H9 (cell line): Measurements from ENCODE around the gene RAB11FIP4. TPM values are rescaled to one million over a fixed set of nuclear protein-coding genes. Genes with fewer than 3 reads are reported as not detected.
A peak's percentile ranks its signal among the peaks of the same experiment; 100 is the strongest.

Experiments used
- DNase-seq: peaks from one replicate; pipeline ENCODE4 v3.0.0-alpha.2; 2017
- H2AFZ ChIP-seq: one replicate; pipeline ENCODE4 v1.6.1; 2013; ENCODE audit warnings: mild to moderate bottlenecking, low read length, control low read depth, moderate library complexity
- H2AK5ac ChIP-seq: 2 replicates; pipeline ENCODE4 v1.6.1; 2013; ENCODE audit warnings: low read length, control low read depth, mixed read lengths; ENCODE audit not compliant: insufficient read length
- H2BK120ac ChIP-seq: one replicate; pipeline ENCODE4 v1.6.1; 2013; ENCODE audit warnings: low read depth, mild to moderate bottlenecking, low read length, control low read depth, inconsistent platforms; ENCODE audit not compliant: poor library complexity, severe bottlenecking
- H2BK12ac ChIP-seq: 2 replicates; pipeline ENCODE4 v1.6.1; 2013; ENCODE audit warnings: low read length, control low read depth, mixed read lengths, low read depth; ENCODE audit not compliant: insufficient read length
- H2BK15ac ChIP-seq: 2 replicates; pipeline ENCODE4 v1.6.1; 2013; ENCODE audit warnings: low read depth, low read length, control low read depth
- H2BK20ac ChIP-seq: one replicate; pipeline ENCODE4 v1.6.1; 2013; ENCODE audit warnings: low read depth, mild to moderate bottlenecking, low read length, control low read depth, inconsistent platforms; ENCODE audit not compliant: poor library complexity, severe bottlenecking
- H2BK5ac ChIP-seq: 2 replicates; pipeline ENCODE4 v1.6.1; 2013; ENCODE audit warnings: low read length, control low read depth, mixed read lengths; ENCODE audit not compliant: insufficient read length
- H3K14ac ChIP-seq: 2 replicates; pipeline ENCODE4 v1.6.1; 2013; ENCODE audit warnings: low read length, control low read depth; ENCODE audit not compliant: insufficient read depth
- H3K18ac ChIP-seq: 2 replicates; pipeline ENCODE4 v1.6.1; 2013; ENCODE audit warnings: low read depth, mild to moderate bottlenecking, mixed read lengths, low read length, control low read depth; ENCODE audit not compliant: insufficient read length
- H3K23ac ChIP-seq: 2 replicates; pipeline ENCODE4 v1.6.1; 2013; ENCODE audit warnings: low read length, control low read depth, mixed read lengths, low read depth; ENCODE audit not compliant: insufficient read length
- H3K23me2 ChIP-seq: 2 replicates; pipeline ENCODE4 v1.6.1; 2013; ENCODE audit warnings: low read depth, mild to moderate bottlenecking, mixed read lengths, low read length, control low read depth; ENCODE audit not compliant: insufficient read length, poor library complexity, severe bottlenecking
- H3K27ac ChIP-seq: 2 replicates; pipeline ENCODE4 v1.5.1; 2013; ENCODE audit warnings: low read length, control low read depth, mixed read lengths, low read depth; ENCODE audit not compliant: insufficient read length
- H3K27me3 ChIP-seq: 2 replicates; pipeline ENCODE4 v1.6.1; 2013; ENCODE audit warnings: low read length, control low read depth, inconsistent platforms; ENCODE audit not compliant: insufficient read depth
- H3K4ac ChIP-seq: 2 replicates; pipeline ENCODE4 v1.6.1; 2013; ENCODE audit warnings: low read depth, mild to moderate bottlenecking, control low read depth, inconsistent platforms, low read length, moderate library complexity
- H3K4me1 ChIP-seq: 2 replicates; pipeline ENCODE4 v1.6.1; 2013; ENCODE audit warnings: low read length, control low read depth, inconsistent platforms; ENCODE audit not compliant: insufficient read depth
- H3K4me2 ChIP-seq: 2 replicates; pipeline ENCODE4 v1.6.1; 2013; ENCODE audit warnings: low read length, control low read depth, mixed read lengths; ENCODE audit not compliant: insufficient read length, insufficient read depth
- H3K56ac ChIP-seq: 2 replicates; pipeline ENCODE4 v1.6.1; 2013; ENCODE audit warnings: low read depth, mild to moderate bottlenecking, mixed read lengths, low read length, control low read depth; ENCODE audit not compliant: insufficient read length
- H3K79me1 ChIP-seq: 2 replicates; pipeline ENCODE4 v1.6.1; 2013; ENCODE audit warnings: low read depth, mild to moderate bottlenecking, moderate library complexity, low read length, control low read depth, inconsistent platforms; ENCODE audit not compliant: insufficient read depth, poor library complexity, severe bottlenecking
- H3K79me2 ChIP-seq: 2 replicates; pipeline ENCODE4 v1.6.1; 2013; ENCODE audit warnings: low read length, control low read depth, inconsistent platforms; ENCODE audit not compliant: insufficient read depth
- H3K9ac ChIP-seq: 2 replicates; pipeline ENCODE4 v1.6.1; 2013; ENCODE audit warnings: low read length, control low read depth, mixed read lengths; ENCODE audit not compliant: insufficient read length; ENCODE audit errors: extremely low read depth
- H3K9me3 ChIP-seq: one replicate; pipeline ENCODE4 v1.6.1; 2013; ENCODE audit warnings: low read depth, low read length, inconsistent platforms; ENCODE audit not compliant: control insufficient read depth
- H3T11ph ChIP-seq: one replicate; pipeline ENCODE4 v1.6.1; 2013; ENCODE audit warnings: mild to moderate bottlenecking, low read length, control low read depth, inconsistent platforms
- H4K20me1 ChIP-seq: one replicate; pipeline ENCODE4 v1.6.1; 2013; ENCODE audit not compliant: control insufficient read depth, insufficient read length, insufficient read depth
- H4K5ac ChIP-seq: 2 replicates; pipeline ENCODE4 v1.6.1; 2013; ENCODE audit warnings: low read depth, mild to moderate bottlenecking, mixed read lengths, low read length, control low read depth; ENCODE audit not compliant: insufficient read length
- H4K8ac ChIP-seq: replicated peaks from 2 replicates; pipeline ENCODE4 v1.6.1; 2013; ENCODE audit warnings: low read length, control low read depth, mixed read lengths, low read depth; ENCODE audit not compliant: insufficient read length
- H4K91ac ChIP-seq: 2 replicates; pipeline ENCODE4 v1.6.1; 2013; ENCODE audit warnings: low read depth, mild to moderate bottlenecking, moderate library complexity, mixed read lengths, low read length, control low read depth; ENCODE audit not compliant: insufficient read length
- H3K27ac Mint-ChIP-seq, 3 experiments: 2 replicates in 2 of 3; 3 replicates in 1 of 3; pipeline ENCODE4 v1.8.0; 2020 to 2021; ENCODE audit warnings: mixed read lengths in 3 of 3, mild to moderate bottlenecking in 1 of 3, moderate library complexity in 1 of 3
- H3K27me3 Mint-ChIP-seq: 2 replicates; pipeline ENCODE4 v1.8.0; 2021; ENCODE audit warnings: low read depth, mild to moderate bottlenecking, moderate library complexity, mixed read lengths
- H3K36me3 Mint-ChIP-seq, 3 experiments: 2 replicates in 2 of 3; 3 replicates in 1 of 3; pipeline ENCODE4 v1.8.0; 2020 to 2021; ENCODE audit warnings: low read depth in 3 of 3, mixed read lengths in 3 of 3; ENCODE audit not compliant: insufficient read depth in 1 of 3
- H3K4me1 Mint-ChIP-seq, 2 experiments: 2 replicates each; pipeline ENCODE4 v1.8.0; 2020; ENCODE audit warnings: mixed read lengths in 2 of 2
- H3K4me3 Mint-ChIP-seq, 2 experiments: 2 replicates in 1 of 2; 3 replicates in 1 of 2; pipeline ENCODE4 v1.8.0; 2020 to 2021; ENCODE audit warnings: mild to moderate bottlenecking in 2 of 2, mixed read lengths in 2 of 2, moderate library complexity in 1 of 2
- H3K9me3 Mint-ChIP-seq, 2 experiments: 2 replicates in 1 of 2; 3 replicates in 1 of 2; pipeline ENCODE4 v1.8.0; 2020; ENCODE audit warnings: mild to moderate bottlenecking in 2 of 2, mixed read lengths in 2 of 2, moderate library complexity in 1 of 2
- CTCF ChIP-seq: fragments of 200-600 bp; sonication (generic); conservative IDR thresholded peaks from 3 replicates; pipeline ENCODE4 v1.8.0; 2021; ENCODE audit warnings: antibody characterized with exemption, mild to moderate bottlenecking
- WGBS: extraction: QIAGEN DNeasy Blood & Tissue Kit; methylation state at CpG from one replicate; pipeline ENCODE4 v1.1.7; 2013; ENCODE audit warnings: missing lambda C conversion rate, low lambda C conversion rate, mixed read lengths; ENCODE audit not compliant: insufficient read length; ENCODE audit errors: extremely low coverage; 5-methylcytosine and 5-hydroxymethylcytosine counted together
- total RNA-seq: library from RNA; stranded (reverse); gene quantifications from 2 replicates; pipeline ENCODE4 v1.2.1, GENCODE V29; 2021

RAB11FIP4 gene
- total RNA-seq, 1 experiment from 2014 or later, result 25.7 TPM

DNA sequence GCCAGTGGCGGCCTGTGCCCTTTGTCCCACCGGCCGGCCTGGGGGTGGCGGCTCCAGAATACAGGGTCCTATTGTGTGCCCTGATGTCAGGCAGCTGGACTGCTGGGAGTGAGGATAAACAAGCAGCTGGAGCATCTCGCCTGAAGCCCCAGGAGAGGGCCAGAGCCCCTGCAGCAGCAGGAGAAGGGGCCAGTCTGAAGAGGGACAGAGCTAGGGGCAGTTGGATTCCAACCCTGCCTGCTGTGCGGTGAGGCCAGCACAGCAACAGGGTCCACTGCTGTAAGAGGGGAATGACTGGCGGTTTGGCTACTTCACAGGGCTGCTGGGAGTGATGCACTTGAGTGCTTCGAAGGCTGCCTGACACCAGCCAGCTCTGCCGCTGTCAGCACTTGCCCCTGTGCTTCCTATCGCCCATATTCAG, 25.0 kb downstream of the RAB11FIP4 start:
- H3K9ac ChIP-seq, result no peak overlapping the region
- H3K4me1 ChIP-seq, result no peaks in the 10 kb centered on the region; the same call in 1 of the 2 replicates
- H3K4me1 Mint-ChIP-seq, result peaks cover 50 to 72% of the 10 kb centered on the region in 2 experiments
- no peak overlapping the region for H3K23ac ChIP-seq
- no peak overlapping the region for H2BK12ac ChIP-seq
- H3K27ac ChIP-seq, result no peak overlapping the region
- no peaks in the 10 kb centered on the region for H3K79me2 ChIP-seq
- no peak overlapping the region for H3T11ph ChIP-seq
- no peaks in the 10 kb centered on the region for H3K9me3 ChIP-seq
- H3K4ac ChIP-seq, result no peak overlapping the region
- no peak overlapping the region for H3K18ac ChIP-seq
- peaks cover 4% of the 10 kb centered on the region for H4K20me1 ChIP-seq
- H2BK20ac ChIP-seq, result no peak overlapping the region
- no peaks in the 10 kb centered on the region for H3K36me3 Mint-ChIP-seq
- no peaks in the 10 kb centered on the region for H3K27me3 Mint-ChIP-seq
- H4K8ac ChIP-seq, result no peak overlapping the region
- H3K4me2 ChIP-seq, result no peak overlapping the region
- H3K27me3 ChIP-seq, result no peaks in the 10 kb centered on the region
- no peaks in the 10 kb centered on the region; a peak in 1 of 5 replicates for H3K9me3 Mint-ChIP-seq
- no peak overlapping the region for H4K5ac ChIP-seq
- no peak overlapping the region for H2BK5ac ChIP-seq
- H3K4me3 Mint-ChIP-seq, result no peak overlapping the region
- H2BK120ac ChIP-seq, result no peak overlapping the region
- no peak overlapping the region for H3K56ac ChIP-seq
- H3K79me1 ChIP-seq, result no peaks in the 10 kb centered on the region
- no peak overlapping the region; the same call in 1 of the 2 replicates for H3K14ac ChIP-seq
- no peak overlapping the region for H2BK15ac ChIP-seq
- H3K23me2 ChIP-seq, result no peaks in the 10 kb centered on the region
- DNase-seq, result peak; percentile 33
- H2AK5ac ChIP-seq, result no peak overlapping the region
- H2AFZ ChIP-seq, result no peak overlapping the region
- TF ChIP-seq CTCF, result no peak
- H3K27ac Mint-ChIP-seq, result 0 out of 7 replicates have a peak overlapping the region, but pooled peaks of 1 of the 3 experiments have one; percentile 43
- no CpG with 5 or more reads among the region's 10 CpGs for WGBS
- no peak overlapping the region for H4K91ac ChIP-seq
